NCI-H2227 (cell line): ENCODE data around the gene MAST1.
"Not testable (repeated sequence)": the region's sequence is repeated elsewhere in the genome, so short reads cannot be mapped to it uniquely, and the experiment has no call there.

Experiments
- DNase-seq: peaks from one replicate; lab custom pipeline; 2025; ENCODE audit not compliant: unreplicated experiment; lab: John Stamatoyannopoulos, UW

The MAST1 gene

GRCh38 chr19:12890299-12890786 lies 52.0 kb downstream of the MAST1 start:
- not testable (repeated sequence) for DNase-seq

- DNase-seq, result peak; percentile 97
Measured at GRCh38 chr19:12890787-12891552, 52.7 kb downstream of the MAST1 start, which contains the start of gene GCDH. Gene GCDH, plus strand, starts transcription at chr19:12891160. Its CDS starts 145 bp downstream, at chr19:12891305.

GRCh38 chr19:12891553-12892021 lies 53.3 kb downstream of the MAST1 start:
- no peak for DNase-seq

- no peak for DNase-seq
Measured at GRCh38 chr19:12893582-12893981, 55.3 kb downstream of the MAST1 start.

- no peak for DNase-seq
Measured at GRCh38 chr19:12896460-12896859, 58.1 kb downstream of the MAST1 start.

- DNase-seq, result no peak
Measured at GRCh38 chr19:12899891-12900518, 61.7 kb downstream of the MAST1 start.

- DNase-seq, result no peak
Measured at GRCh38 chr19:12907166-12907565, 68.9 kb downstream of the MAST1 start.

GRCh38 chr19:12912571-12912970 lies 74.3 kb downstream of the MAST1 start:
- DNase-seq, result peak; percentile 39

- DNase-seq, result peak; percentile 83
Measured at GRCh38 chr19:12913011-12913561, 74.8 kb downstream of the MAST1 start.

- no peak for DNase-seq
Measured at GRCh38 chr19:12913851-12914690, 75.8 kb downstream of the MAST1 start.

GRCh38 chr19:12915860-12916259 lies 77.5 kb downstream of the MAST1 start:
- DNase-seq, result not testable (repeated sequence)

- no peak for DNase-seq
Measured at GRCh38 chr19:12918253-12918652, 79.9 kb downstream of the MAST1 start.

- no peak for DNase-seq
Measured at GRCh38 chr19:12921047-12921446, 82.7 kb downstream of the MAST1 start.

GRCh38 chr19:12922959-12923358 lies 84.6 kb downstream of the MAST1 start:
- DNase-seq, result no peak
